ENCODE data around the gene HSD17B4. TPM values are rescaled to one million over a fixed set of nuclear protein-coding genes. Genes with fewer than 3 reads are reported as not detected.

HSD17B4 gene
- total and polyA plus RNA-seq, 9 of the 15 experiments (the other 6 are each of a cell fraction or from before 2014, with no cell fraction given), result 50.6 to 187 (median 94.6) TPM

- TF ChIP-seq REST (IDR thresholded peaks at IDR 0.05; ENCODE audit: borderline replicate concordance) (peak; percentile 49; the same call in 1 of the 2 replicates), REST (CRISPR knock-in tag; IDR thresholded peaks at IDR 0.05; ENCODE audit: low read depth) (no peak)
Observed at GRCh38 chr5:119409235-119409815, 43.0 kb upstream of the HSD17B4 start (continued).
